GM19372 (cell line): ENCODE measurements around the gene NF1.
"Not testable (repeated sequence)": the region's sequence is repeated elsewhere in the genome, so short reads cannot be mapped to it uniquely, and the experiment has no call there.

ENCODE experiments used
- ATAC-seq: cut with Tn5 transposase; IDR thresholded peaks from one replicate; pipeline ENCODE4 v1.9.1; 2021; ENCODE audit warnings: mild to moderate bottlenecking, low read depth, moderate library complexity; ENCODE audit not compliant: unreplicated experiment

Gene NF1

DNA sequence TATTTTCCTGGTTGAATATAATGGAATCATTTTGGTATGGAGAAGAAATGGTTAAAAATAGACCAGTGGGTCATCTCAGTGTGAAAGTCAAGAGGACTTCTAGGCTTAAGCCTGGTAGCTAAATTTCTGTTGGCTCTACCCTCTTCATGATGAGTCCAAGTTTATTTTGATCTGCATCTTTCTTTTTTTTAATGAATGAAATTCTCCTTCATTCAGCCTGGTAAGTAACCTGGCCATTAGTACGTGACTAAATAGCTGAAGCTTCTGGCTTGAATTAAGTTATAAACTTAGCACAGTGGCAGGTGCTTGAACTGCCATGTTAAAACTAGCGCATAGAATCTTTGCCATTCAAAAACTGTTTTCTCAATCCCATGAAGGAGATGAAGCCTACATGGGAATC, 28.0 kb downstream of the NF1 start:
- no peak for ATAC-seq

- no peak for ATAC-seq
Observed at GRCh38 chr17:31126318-31126717, 31.5 kb downstream of the NF1 start.

DNA sequence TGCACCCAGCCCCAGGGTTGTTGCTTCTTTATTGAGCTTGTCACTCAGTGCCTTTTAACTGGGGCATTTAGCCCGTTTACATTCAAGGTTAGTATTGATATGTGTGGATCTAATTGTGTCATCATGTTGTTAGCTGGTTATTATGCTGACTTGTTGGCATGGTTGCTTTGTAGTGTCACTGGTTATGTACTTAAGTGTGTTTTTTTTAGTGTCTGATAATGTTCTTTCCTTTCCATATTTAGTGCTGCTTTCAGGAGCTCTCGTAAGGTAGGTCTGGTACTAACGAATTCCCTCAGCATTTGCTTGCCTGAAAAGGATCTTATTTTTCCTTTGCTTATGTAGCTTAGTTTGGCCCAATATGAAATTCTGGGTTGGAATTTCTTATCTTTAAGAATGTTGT, 33.5 kb downstream of the NF1 start:
- ATAC-seq = no peak

DNA sequence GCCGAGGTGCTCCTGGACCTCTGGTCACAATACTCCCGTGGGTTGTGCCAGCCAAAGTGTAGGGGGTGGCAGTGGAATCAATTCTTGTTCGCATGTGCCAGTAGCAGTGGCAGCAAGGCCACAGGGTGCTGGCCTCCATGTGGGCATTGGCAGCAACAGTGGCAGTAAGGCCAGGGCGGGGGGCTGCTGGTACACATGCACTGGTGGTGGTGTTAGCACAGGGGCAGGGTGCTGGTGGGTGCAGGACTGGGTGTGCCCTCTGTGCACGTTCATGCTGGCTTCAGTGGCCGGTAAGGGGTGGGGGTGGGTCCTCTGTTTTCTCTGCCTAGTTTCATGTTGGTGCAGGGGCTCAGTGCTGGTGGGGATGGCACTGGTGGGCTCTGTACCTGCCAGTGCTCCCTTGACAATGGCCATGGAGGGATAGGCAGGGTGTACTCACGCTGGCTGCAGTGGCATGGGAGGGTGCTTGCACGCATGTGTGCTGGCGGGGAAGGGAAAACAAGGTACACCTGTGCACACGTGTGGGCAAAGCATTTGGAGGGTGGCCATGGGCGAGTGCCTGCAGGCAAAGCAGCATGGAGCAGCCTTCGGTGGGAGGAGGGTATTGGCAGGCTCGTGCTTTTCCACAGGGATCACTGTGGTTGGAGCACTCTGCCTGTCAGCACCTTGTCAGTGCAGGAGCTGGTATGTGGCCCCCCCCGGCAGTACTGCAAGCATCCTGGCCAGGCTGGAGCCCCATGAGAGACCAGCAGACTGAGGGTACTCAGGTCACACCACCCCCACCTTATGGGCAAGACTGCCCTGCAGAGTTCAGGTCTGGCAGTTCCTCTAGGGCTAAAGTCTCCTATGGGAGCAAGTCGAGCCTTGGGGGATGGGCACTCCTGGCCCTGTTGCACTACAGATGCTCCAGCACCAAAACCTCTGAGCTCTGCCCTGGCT, 35.8 kb downstream of the NF1 start:
- no peak for ATAC-seq

DNA sequence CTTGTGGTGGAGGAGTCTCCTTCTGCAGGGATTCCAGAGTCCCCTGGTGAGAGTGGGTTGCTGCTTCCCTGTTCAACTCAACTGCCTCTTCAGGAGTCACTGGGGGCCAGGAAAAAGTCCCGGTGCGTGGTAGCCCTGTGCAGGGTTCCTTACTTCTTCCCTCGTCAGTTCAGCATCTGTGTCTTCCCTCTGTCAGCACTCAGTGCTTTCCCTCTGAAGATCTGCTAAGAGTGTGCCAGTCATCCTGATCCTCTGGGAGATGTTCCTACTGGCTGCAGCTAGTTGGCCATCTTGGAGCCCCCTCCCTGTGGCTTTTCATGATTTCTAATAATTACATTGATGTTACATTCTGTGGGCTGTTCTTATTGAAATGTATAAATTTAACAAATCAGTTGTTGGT, 36.5 kb downstream of the NF1 start:
- ATAC-seq = no peak

- ATAC-seq = no peak
Observed at GRCh38 chr17:31132977-31133376, 38.2 kb downstream of the NF1 start.

GRCh38 chr17:31134576-31134975, 39.8 kb downstream of the NF1 start:
- ATAC-seq = no peak

DNA sequence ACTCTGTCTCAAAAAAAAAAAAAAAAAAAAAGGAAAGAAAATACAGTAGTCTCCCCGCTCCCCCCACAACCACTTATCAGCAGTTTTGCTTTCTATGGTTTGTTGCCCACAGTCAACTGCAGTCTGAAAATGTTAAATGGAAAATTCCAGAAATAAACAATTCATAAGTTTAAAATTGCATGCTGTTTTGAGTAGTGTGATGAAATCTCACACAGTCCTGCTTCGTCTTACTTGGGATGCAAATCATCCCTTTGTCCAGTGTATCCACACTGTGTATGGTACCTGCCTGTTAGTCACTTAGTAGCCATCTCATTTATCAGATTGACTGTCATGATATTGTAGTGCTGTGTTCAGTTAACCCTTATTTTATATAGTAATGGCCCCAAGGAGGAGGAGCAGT, 41.5 kb downstream of the NF1 start:
- no peak for ATAC-seq

DNA sequence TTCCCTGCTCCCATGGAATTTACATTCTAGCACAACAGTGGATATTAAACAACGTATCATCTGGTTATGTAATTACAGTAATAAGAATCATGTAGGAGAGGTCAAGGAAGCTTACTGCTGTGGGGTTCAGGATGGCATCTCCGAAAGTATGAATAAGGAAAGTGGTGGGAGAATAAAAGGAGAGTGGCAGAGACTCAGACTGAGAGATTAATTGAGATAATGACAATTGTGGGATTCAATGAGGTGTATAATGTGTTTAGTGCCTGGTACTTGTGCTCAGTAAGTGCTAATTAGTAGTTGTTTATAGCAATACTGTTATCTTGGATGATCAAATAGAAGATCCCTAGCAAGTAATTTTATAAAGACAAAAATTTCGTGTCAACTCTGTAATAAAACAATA, 45.3 kb downstream of the NF1 start:
- no peak for ATAC-seq

GRCh38 chr17:31144428-31144827, 49.7 kb downstream of the NF1 start:
- no peak for ATAC-seq

- ATAC-seq = no peak
Observed at GRCh38 chr17:31144836-31145235, 50.1 kb downstream of the NF1 start.

DNA sequence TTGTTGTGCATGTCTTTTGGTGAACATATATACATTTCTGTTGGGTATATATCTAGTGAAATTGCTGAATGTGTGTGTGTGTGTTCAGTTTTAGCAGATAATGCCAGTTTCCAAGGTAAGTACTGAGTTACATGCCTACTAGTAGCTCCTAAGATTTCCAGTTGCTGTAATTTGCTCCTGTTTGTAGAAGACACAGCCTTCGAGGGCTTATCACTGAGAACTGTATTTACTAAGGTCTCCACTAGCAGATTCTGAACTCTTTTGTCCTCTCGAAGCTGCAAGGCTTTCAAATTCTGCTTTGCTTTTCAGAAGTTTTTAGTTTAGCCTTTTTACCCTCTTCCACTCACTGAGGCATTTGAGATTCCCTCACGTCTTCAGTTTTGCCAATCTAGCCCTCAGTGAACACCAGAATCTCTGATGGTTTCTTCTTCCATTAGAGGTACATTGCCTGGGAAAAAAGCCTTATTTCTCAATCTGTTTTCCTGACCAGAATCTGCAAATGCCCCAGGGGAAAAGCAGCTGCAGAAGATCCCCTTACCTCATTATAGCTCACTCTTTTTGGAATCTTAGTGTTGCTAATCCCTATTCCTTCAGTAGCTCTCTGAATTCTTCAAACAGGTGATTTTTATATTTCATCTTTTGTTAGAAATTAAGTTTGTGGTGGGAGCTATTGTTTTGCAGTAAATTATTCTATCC, 52.9 kb downstream of the NF1 start:
- no peak for ATAC-seq

GRCh38 chr17:31148205-31148604, 53.4 kb downstream of the NF1 start:
- ATAC-seq = no peak

DNA sequence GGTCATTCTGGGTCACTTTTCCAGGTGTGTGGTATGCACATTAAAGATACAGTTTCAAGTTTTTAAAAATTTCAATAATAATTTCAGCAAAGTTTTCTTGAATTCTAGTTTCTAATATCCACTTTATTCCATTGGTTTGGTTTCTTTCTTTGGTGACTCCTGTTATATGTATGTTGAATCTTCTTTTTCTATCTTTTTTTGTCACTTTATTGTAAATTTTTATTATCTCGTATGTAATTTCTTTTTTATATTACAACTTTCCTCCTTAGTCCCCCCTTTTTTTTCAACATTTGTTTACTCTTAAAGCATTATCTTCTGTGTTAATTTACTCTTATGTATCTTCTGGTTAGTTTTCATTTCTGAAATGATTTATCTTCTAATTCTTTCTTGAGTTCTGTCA, 57.5 kb downstream of the NF1 start:
- ATAC-seq = no peak

DNA sequence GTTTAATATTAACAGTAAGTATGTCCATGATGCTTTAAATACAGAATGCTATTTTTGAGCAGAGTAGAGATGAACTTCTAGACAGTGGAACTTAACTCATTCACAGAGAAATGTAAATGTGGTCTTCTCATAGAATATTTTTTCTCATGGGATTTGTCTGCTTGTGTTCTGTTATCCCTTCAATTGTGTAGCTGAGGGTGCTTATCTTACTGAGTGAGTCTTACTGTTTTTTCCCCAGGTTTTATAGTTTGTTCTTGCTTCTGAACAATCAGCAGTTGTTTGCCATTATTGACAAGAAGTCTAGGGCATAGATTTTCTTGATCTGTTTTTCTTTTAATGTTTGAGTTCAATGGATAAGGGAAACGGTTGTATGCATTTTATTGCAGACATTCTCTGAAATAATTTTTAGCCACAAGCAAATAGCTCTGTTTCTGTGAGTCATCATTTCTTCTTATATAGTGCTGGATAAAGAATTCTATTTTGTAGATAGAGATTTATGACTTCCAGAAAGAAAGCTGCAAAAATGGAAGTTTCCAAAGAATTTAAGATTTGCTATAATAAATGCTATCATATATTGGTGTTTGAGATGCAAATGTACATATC, 60.5 kb downstream of the NF1 start:
- ATAC-seq = no peak

GRCh38 chr17:31156326-31156725, 61.5 kb downstream of the NF1 start:
- no peak for ATAC-seq

- ATAC-seq = not testable (repeated sequence)
Observed at GRCh38 chr17:31156864-31157263, 62.1 kb downstream of the NF1 start.

- ATAC-seq = no peak
Observed at GRCh38 chr17:31158746-31159377, 64.1 kb downstream of the NF1 start.

DNA sequence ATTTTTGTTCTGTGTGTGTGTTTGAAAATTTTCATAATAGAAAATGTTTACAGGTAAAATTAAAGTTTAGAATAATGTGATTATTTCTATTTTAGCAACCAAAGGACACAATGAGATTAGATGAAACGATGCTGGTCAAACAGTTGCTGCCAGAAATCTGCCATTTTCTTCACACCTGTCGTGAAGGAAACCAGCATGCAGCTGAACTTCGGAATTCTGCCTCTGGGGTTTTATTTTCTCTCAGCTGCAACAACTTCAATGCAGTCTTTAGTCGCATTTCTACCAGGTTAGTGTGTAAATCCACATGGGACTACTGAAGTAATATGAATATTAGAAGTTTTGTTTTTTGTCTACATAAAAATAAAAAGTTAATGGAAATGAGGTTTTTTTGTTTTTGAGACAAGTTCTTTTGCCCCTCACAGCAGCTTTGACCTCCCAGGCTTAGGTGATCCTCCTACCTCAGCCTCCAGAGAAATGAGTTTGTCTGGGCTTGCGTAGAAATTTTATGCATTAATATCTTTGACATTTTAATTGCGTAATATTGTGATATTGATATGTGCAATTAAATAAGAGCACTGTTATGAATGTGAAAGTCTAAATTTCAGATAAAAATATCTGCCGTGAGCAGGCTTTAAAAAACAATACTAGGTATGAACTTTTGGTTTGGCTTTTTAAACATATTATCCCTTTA, 68.5 kb downstream of the NF1 start:
- no peak for ATAC-seq

DNA sequence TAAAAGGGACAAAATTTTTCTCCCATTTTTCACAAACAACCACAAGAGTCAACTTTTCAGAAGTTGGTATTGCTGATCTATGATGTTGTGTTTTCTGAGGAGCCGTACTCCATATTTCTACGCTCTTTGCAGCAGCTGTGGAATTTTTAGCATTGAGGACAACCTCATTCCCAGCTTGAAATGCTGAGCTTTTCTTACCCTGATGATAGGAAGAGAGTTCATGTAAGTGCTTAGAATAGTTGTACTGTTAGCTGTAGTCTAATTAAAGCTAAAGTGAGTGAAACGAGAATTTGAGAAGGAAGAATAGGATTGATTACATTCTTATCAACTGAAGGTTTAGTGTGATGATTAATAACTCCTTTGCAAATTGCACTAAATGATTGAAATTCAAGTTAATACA, 72.3 kb downstream of the NF1 start:
- ATAC-seq = no peak
